Vagina (tissue), 2 donors: ENCODE data around the gene RBM19. TPM values are rescaled to one million over a fixed set of nuclear protein-coding genes. Genes with fewer than 3 reads are reported as not detected.

Experiments
- DNase-seq, 2 donors: peaks; one replicate each; pipeline ENCODE4 v3.0.0-alpha.2; 2017; ENCODE audit errors: extremely low spot score in 2 of 2
- H3K27ac ChIP-seq: fragments of 200-600 bp; sonication (generic); one replicate; pipeline ENCODE4 v1.5.1; 2019
- H3K27me3 ChIP-seq: fragments of 200-600 bp; sonication (generic); one replicate; pipeline ENCODE4 v1.5.1; 2019
- H3K36me3 ChIP-seq, 2 donors: fragments of 200-600 bp; sonication (generic); one replicate each; pipeline ENCODE4 v1.5.1; 2017 to 2019
- H3K4me1 ChIP-seq: fragments of 200-600 bp; sonication (generic); one replicate; pipeline ENCODE4 v1.5.1; 2019
- H3K4me3 ChIP-seq, 2 donors: fragments of 200-600 bp; sonication (generic); 1 replicate in 1 of 2; 2 replicates in 1 of 2; pipeline ENCODE4 v1.5.1; 2016 to 2019
- H3K9me3 ChIP-seq: fragments of 200-600 bp; sonication (generic); one replicate; pipeline ENCODE4 v1.5.1; 2019
- CTCF ChIP-seq, 3 experiments: fragments of 450-650 bp in 2 of 3; fragments of 200-600 bp in 1 of 3; sonication (generic) in 1 of 3; IDR thresholded peaks; one replicate each; pipeline ENCODE4 v1.5.1; 2017 to 2019; ENCODE audit warnings: antibody characterized with exemption in 3 of 3, mild to moderate bottlenecking in 2 of 3, moderate library complexity in 2 of 3
- POLR2A ChIP-seq, 2 donors: fragments of 450-650 bp; IDR thresholded peaks; one replicate each; pipeline ENCODE4 v1.6.1; 2017; ENCODE audit warnings: antibody characterized with exemption in 2 of 2, mild to moderate bottlenecking in 2 of 2, moderate library complexity in 2 of 2
- POLR2AphosphoS5 ChIP-seq, 2 donors: sonication (generic); formaldehyde crosslinking; IDR thresholded peaks; one replicate each; pipeline ENCODE4 v1.9.0; 2017; ENCODE audit warnings: antibody characterized with exemption in 2 of 2, mild to moderate bottlenecking in 2 of 2, low read depth in 1 of 2; ENCODE audit not compliant: insufficient read depth in 1 of 2
- intact Hi-C: fragments of 100-400 bp; cut with DNase I; formaldehyde crosslinking; loops from one replicate; pipeline ENCODE4 v1.15.1; 2023
- total RNA-seq: library from RNA; depleted of rRNA; stranded (reverse); fragments of >200 nt; gene quantifications from one replicate; pipeline ENCODE4 v1.2.3, GENCODE V29; 2016

RBM19 gene
- total RNA-seq, 1 donor from 2014 or later = 25.5 TPM

GRCh38 chr12:113802000-113802749, 163.9 kb downstream of the RBM19 start:
- no peaks in the 10 kb centered on the region for H3K36me3 ChIP-seq
- H3K27ac ChIP-seq = no peak overlapping the region
- TF ChIP-seq POLR2A (IDR thresholded peaks at IDR 0.05) (no peak), POLR2AphosphoS5 (IDR thresholded peaks at IDR 0.05; ENCODE audit: insufficient read depth in 1 of 2, low read depth in 1 of 2) (no peak), CTCF (IDR thresholded peaks at IDR 0.05) (no peak)
- intact Hi-C loops = no loop called here
- no peaks in the 10 kb centered on the region for H3K4me1 ChIP-seq
- DNase-seq = no peak
- no peak overlapping the region for H3K4me3 ChIP-seq
- no peaks in the 10 kb centered on the region for H3K27me3 ChIP-seq
- no peaks in the 10 kb centered on the region for H3K9me3 ChIP-seq

- Histone ChIP-seq H3K4me3 (no peak overlapping the region), H3K27me3 (no peaks in the 10 kb centered on the region), H3K36me3 (no peaks in the 10 kb centered on the region), H3K27ac (no peak overlapping the region), H3K9me3 (no peaks in the 10 kb centered on the region), H3K4me1 (no peaks in the 10 kb centered on the region)
- no peak for TF ChIP-seq POLR2A (IDR thresholded peaks at IDR 0.05)
- no peak for TF ChIP-seq POLR2AphosphoS5 (IDR thresholded peaks at IDR 0.05; ENCODE audit: insufficient read depth in 1 of 2, low read depth in 1 of 2)
- no peak for TF ChIP-seq CTCF (IDR thresholded peaks at IDR 0.05)
- intact Hi-C loops = no loop called here
- no peak for DNase-seq
Measured at GRCh38 chr12:113800201-113800600, 165.9 kb downstream of the RBM19 start.

- H3K27ac ChIP-seq = no peak overlapping the region
- no peaks in the 10 kb centered on the region for H3K4me1 ChIP-seq
- H3K36me3 ChIP-seq = no peaks in the 10 kb centered on the region
- H3K4me3 ChIP-seq = no peak overlapping the region
- DNase-seq = no peak
- no peaks in the 10 kb centered on the region for H3K27me3 ChIP-seq
- H3K9me3 ChIP-seq = no peaks in the 10 kb centered on the region
- intact Hi-C loops = no loop called here
- no peak for TF ChIP-seq POLR2AphosphoS5 (IDR thresholded peaks at IDR 0.05; ENCODE audit: insufficient read depth in 1 of 2, low read depth in 1 of 2)
- TF ChIP-seq POLR2A (IDR thresholded peaks at IDR 0.05) = no peak
- TF ChIP-seq CTCF (IDR thresholded peaks at IDR 0.05) = no peak
Measured at GRCh38 chr12:113798552-113798951, 167.6 kb downstream of the RBM19 start.

GRCh38 chr12:113797535-113797868, 168.6 kb downstream of the RBM19 start:
- no peak overlapping the region for H3K4me3 ChIP-seq
- no peak overlapping the region for H3K27ac ChIP-seq
- no peaks in the 10 kb centered on the region for H3K27me3 ChIP-seq
- H3K9me3 ChIP-seq = no peaks in the 10 kb centered on the region
- intact Hi-C loops = no loop called here
- H3K4me1 ChIP-seq = no peaks in the 10 kb centered on the region
- no peak for DNase-seq
- no peaks in the 10 kb centered on the region for H3K36me3 ChIP-seq
- TF ChIP-seq CTCF (IDR thresholded peaks at IDR 0.05) = no peak
- TF ChIP-seq POLR2A (IDR thresholded peaks at IDR 0.05) = no peak
- no peak for TF ChIP-seq POLR2AphosphoS5 (IDR thresholded peaks at IDR 0.05; ENCODE audit: insufficient read depth in 1 of 2, low read depth in 1 of 2)

- TF ChIP-seq POLR2AphosphoS5 (IDR thresholded peaks at IDR 0.05; ENCODE audit: insufficient read depth in 1 of 2, low read depth in 1 of 2) = no peak
- no peak for TF ChIP-seq POLR2A (IDR thresholded peaks at IDR 0.05)
- TF ChIP-seq CTCF (IDR thresholded peaks at IDR 0.05) = no peak
- Histone ChIP-seq H3K27ac (no peak overlapping the region), H3K9me3 (no peaks in the 10 kb centered on the region), H3K4me3 (no peak overlapping the region), H3K4me1 (no peaks in the 10 kb centered on the region), H3K36me3 (no peaks in the 10 kb centered on the region), H3K27me3 (no peaks in the 10 kb centered on the region)
- no peak for DNase-seq
- intact Hi-C loops = no loop called here
Measured at GRCh38 chr12:113796852-113797534, 169.1 kb downstream of the RBM19 start.
